ENCODE measurements around the gene ZNF776.
"Not testable (repeated sequence)": the region's sequence is repeated elsewhere in the genome, so short reads cannot be mapped to it uniquely, and the experiment has no call there.

Gene ZNF776

DNA sequence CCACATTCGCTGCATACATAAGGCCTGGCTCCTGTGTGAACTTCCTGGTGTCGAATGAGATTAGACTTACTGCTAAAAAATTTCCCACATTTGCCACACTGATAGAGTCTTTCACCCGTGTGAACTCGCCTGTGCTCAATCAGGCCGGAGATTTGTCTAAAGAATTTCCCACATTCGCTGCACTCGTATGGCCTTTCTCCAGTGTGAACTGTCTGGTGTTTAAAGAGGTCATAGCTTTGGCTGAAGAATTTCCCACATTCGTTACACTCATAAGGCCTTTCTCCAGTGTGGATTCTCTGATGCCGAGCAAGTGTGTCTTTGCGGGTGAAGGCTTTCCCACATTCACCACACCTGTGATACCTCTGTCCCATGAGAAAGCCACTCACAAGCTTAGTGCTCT, 25.7 kb upstream of the ZNF776 start:
- H3K4me1 ChIP-seq (ENCODE audit: control insufficient read depth in 1 of 2, insufficient read depth in 2 of 2, low read length in 2 of 2): no peaks in the 10 kb centered on the region
- no peak overlapping the region for H3K4me3 ChIP-seq (ENCODE audit: low read depth, low read length)
- H2BK5ac ChIP-seq (ENCODE audit: low read depth, low read length, poor library complexity): no peak overlapping the region
- DNase-seq: no peak
- H3K4ac ChIP-seq (ENCODE audit: low read depth, low read length): no peak overlapping the region
- H3K79me2 ChIP-seq (ENCODE audit: control insufficient read depth, insufficient read depth, low read length, poor library complexity): no peaks in the 10 kb centered on the region
- no peaks in the 10 kb centered on the region for H3K79me1 ChIP-seq (ENCODE audit: low read length)
- H3K36me3 ChIP-seq (ENCODE audit: control insufficient read depth in 1 of 2, insufficient read depth in 2 of 2, low read length in 2 of 2): peaks cover 19 to 29% of the 10 kb centered on the region in 2 experiments
- no peak overlapping the region for H4K91ac ChIP-seq (ENCODE audit: low read depth, low read length)
- no peak overlapping the region for H2AK5ac ChIP-seq (ENCODE audit: low read length)
- H3K18ac ChIP-seq (ENCODE audit: low read length): no peak overlapping the region
- no peak overlapping the region for H2AFZ ChIP-seq (ENCODE audit: insufficient read depth, low read length, poor library complexity)
- H3K23ac ChIP-seq (ENCODE audit: low read length): no peak overlapping the region
- H3K27ac ChIP-seq (ENCODE audit: low read depth, low read length): no peak overlapping the region
- H4K8ac ChIP-seq (ENCODE audit: low read depth, low read length): no peak overlapping the region
- H3K27me3 ChIP-seq (ENCODE audit: insufficient read depth, low read length): no peaks in the 10 kb centered on the region
- peaks cover 5% of the 10 kb centered on the region for H3K9me3 ChIP-seq (ENCODE audit: insufficient read depth, low read depth, low read length)
- H2BK12ac ChIP-seq (ENCODE audit: low read length): no peak overlapping the region
- WGBS (ENCODE audit: extremely low coverage, insufficient coverage, insufficient read length): no CpG with 5 or more reads among the region's 10 CpGs
- no peak overlapping the region for H3K4me2 ChIP-seq (ENCODE audit: low read length)
- H3K14ac ChIP-seq (ENCODE audit: low read length): no peak overlapping the region
- H2BK120ac ChIP-seq (ENCODE audit: insufficient read depth, low read length, poor library complexity): no peak overlapping the region
- no peak overlapping the region for H4K12ac ChIP-seq (ENCODE audit: low read depth, low read length)
- no peak overlapping the region for H3K9ac ChIP-seq (ENCODE audit: low read length)

DNA sequence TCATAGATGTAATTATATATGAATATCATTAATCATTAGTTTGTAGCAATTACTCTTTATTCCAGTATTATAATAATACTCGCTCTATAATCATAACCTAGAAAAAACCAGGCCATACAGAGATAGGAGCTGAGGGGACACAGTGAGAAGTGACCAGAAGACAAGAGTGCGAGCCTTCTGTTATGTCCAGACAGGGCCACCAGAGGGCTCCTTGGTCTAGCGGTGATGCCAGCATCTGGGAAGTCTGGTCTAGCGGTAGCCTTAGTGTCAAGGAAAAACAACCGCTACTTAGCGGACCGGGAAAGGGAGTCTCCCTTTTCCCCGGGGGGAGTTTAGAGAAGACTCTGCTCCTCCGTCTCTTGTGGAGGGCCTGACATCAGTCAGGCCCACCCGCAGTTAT, 8.3 kb upstream of the ZNF776 start:
- H3K4ac ChIP-seq (ENCODE audit: low read depth, low read length); H4K91ac ChIP-seq (ENCODE audit: low read depth, low read length); H3K79me2 ChIP-seq (ENCODE audit: control insufficient read depth, insufficient read depth, low read length, poor library complexity); H3K4me2 ChIP-seq (ENCODE audit: low read length); H3K9ac ChIP-seq (ENCODE audit: low read length); H4K12ac ChIP-seq (ENCODE audit: low read depth, low read length); H3K23ac ChIP-seq (ENCODE audit: low read length); H3K4me1 ChIP-seq (ENCODE audit: control insufficient read depth in 1 of 2, insufficient read depth in 2 of 2, low read length in 2 of 2); H4K8ac ChIP-seq (ENCODE audit: low read depth, low read length); H2AK5ac ChIP-seq (ENCODE audit: low read length); H3K9me3 ChIP-seq (ENCODE audit: insufficient read depth, low read depth, low read length); H2BK12ac ChIP-seq (ENCODE audit: low read length); H3K14ac ChIP-seq (ENCODE audit: low read length); H2BK120ac ChIP-seq (ENCODE audit: insufficient read depth, low read length, poor library complexity); H3K27ac ChIP-seq (ENCODE audit: low read depth, low read length); H2AFZ ChIP-seq (ENCODE audit: insufficient read depth, low read length, poor library complexity); H3K27me3 ChIP-seq (ENCODE audit: insufficient read depth, low read length); H3K4me3 ChIP-seq (ENCODE audit: low read depth, low read length); H3K79me1 ChIP-seq (ENCODE audit: low read length); H2BK5ac ChIP-seq (ENCODE audit: low read depth, low read length, poor library complexity); H3K18ac ChIP-seq (ENCODE audit: low read length); H3K36me3 ChIP-seq (ENCODE audit: control insufficient read depth in 1 of 2, insufficient read depth in 2 of 2, low read length in 2 of 2): not testable (repeated sequence)
- DNase-seq: peak; percentile 13 to 58
- WGBS (ENCODE audit: extremely low coverage, insufficient coverage, insufficient read length): no CpG with 5 or more reads among the region's 10 CpGs

DNA sequence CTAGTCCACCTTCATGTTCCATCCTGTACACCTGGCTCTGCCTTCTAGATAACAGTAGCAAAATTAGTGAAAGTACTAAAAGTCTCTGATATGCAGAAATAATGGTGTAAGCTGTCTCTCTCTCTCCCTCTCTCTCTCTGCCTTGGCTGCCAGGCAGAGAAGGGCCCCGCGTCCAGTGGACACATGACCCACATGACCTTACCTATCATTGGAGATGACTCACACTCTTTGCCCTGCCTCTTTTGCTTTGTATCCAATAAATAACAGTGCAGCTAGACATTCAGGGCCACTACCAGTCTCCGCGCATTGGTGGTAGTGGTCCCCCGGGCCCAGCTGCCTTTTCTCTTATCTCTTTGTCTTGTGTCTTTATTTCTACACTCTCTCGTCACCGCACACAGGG, 7.8 kb upstream of the ZNF776 start:
- not testable (repeated sequence) for H2AFZ ChIP-seq (ENCODE audit: insufficient read depth, low read length, poor library complexity); H3K27ac ChIP-seq (ENCODE audit: low read depth, low read length); H2BK5ac ChIP-seq (ENCODE audit: low read depth, low read length, poor library complexity); H3K14ac ChIP-seq (ENCODE audit: low read length); H3K4me2 ChIP-seq (ENCODE audit: low read length); H3K36me3 ChIP-seq (ENCODE audit: control insufficient read depth in 1 of 2, insufficient read depth in 2 of 2, low read length in 2 of 2); H3K79me2 ChIP-seq (ENCODE audit: control insufficient read depth, insufficient read depth, low read length, poor library complexity); DNase-seq; H3K27me3 ChIP-seq (ENCODE audit: insufficient read depth, low read length); H3K4ac ChIP-seq (ENCODE audit: low read depth, low read length); H4K12ac ChIP-seq (ENCODE audit: low read depth, low read length); H3K79me1 ChIP-seq (ENCODE audit: low read length); H2BK12ac ChIP-seq (ENCODE audit: low read length); H3K4me3 ChIP-seq (ENCODE audit: low read depth, low read length); H3K9me3 ChIP-seq (ENCODE audit: insufficient read depth, low read depth, low read length); H4K8ac ChIP-seq (ENCODE audit: low read depth, low read length); H3K18ac ChIP-seq (ENCODE audit: low read length); H2AK5ac ChIP-seq (ENCODE audit: low read length); H3K9ac ChIP-seq (ENCODE audit: low read length); H3K23ac ChIP-seq (ENCODE audit: low read length); H3K4me1 ChIP-seq (ENCODE audit: control insufficient read depth in 1 of 2, insufficient read depth in 2 of 2, low read length in 2 of 2); H4K91ac ChIP-seq (ENCODE audit: low read depth, low read length); H2BK120ac ChIP-seq (ENCODE audit: insufficient read depth, low read length, poor library complexity)
- no CpG with 5 or more reads among the region's 7 CpGs for WGBS (ENCODE audit: extremely low coverage, insufficient coverage, insufficient read length)

DNA sequence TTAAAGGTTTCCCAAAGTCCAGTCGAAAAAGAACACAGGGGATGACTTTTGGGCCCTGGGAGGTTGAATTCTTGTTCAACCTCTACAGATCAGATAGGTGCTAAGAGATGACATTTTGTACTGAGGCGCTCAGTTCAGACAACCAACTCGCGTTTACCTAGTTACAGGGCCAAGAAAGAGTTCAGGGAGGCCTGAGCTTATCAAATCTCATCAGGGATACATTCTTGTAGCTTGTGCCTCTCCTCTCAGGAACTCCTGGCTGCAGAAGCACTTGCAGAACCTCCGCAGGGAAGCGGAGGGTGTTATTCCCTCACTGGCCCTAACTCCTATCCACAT, 825 bp downstream of the ZNF776 start:
- Histone ChIP-seq H3K36me3 (ENCODE audit: control insufficient read depth in 1 of 2, insufficient read depth in 2 of 2, low read length in 2 of 2) (peaks cover 13 to 25% of the 10 kb centered on the region in 2 experiments), H4K12ac (ENCODE audit: low read depth, low read length) (peak overlapping the region; percentile 96), H2BK5ac (ENCODE audit: low read depth, low read length, poor library complexity) (no peak overlapping the region), H3K27me3 (ENCODE audit: insufficient read depth, low read length) (no peaks in the 10 kb centered on the region), H3K18ac (ENCODE audit: low read length) (no peak overlapping the region), H2BK120ac (ENCODE audit: insufficient read depth, low read length, poor library complexity) (no peak overlapping the region), H2AK5ac (ENCODE audit: low read length) (no peak overlapping the region), H3K4me1 (ENCODE audit: control insufficient read depth in 1 of 2, insufficient read depth in 2 of 2, low read length in 2 of 2) (peaks cover 4 to 5% of the 10 kb centered on the region in 2 experiments), H3K79me1 (ENCODE audit: low read length) (peaks cover 4% of the 10 kb centered on the region), H3K4me2 (ENCODE audit: low read length) (peak overlapping the region; percentile 80), H2AFZ (ENCODE audit: insufficient read depth, low read length, poor library complexity) (no peak overlapping the region), H4K8ac (ENCODE audit: low read depth, low read length) (peak overlapping the region; percentile 94), H4K91ac (ENCODE audit: low read depth, low read length) (no peak overlapping the region), H3K4me3 (ENCODE audit: low read depth, low read length) (peak overlapping the region; percentile 94), H3K4ac (ENCODE audit: low read depth, low read length) (peak overlapping the region; percentile 85), H3K27ac (ENCODE audit: low read depth, low read length) (no peak overlapping the region), H3K23ac (ENCODE audit: low read length) (no peak overlapping the region), H3K14ac (ENCODE audit: low read length) (no peak overlapping the region), H3K9ac (ENCODE audit: low read length) (peak overlapping the region; percentile 92), H3K9me3 (ENCODE audit: insufficient read depth, low read depth, low read length) (no peaks in the 10 kb centered on the region), H2BK12ac (ENCODE audit: low read length) (no peak overlapping the region), H3K79me2 (ENCODE audit: control insufficient read depth, insufficient read depth, low read length, poor library complexity) (peaks cover 15% of the 10 kb centered on the region)
- peak in 1 of 2 donors; percentile 21 for DNase-seq
- no CpG with 5 or more reads among the region's 6 CpGs for WGBS (ENCODE audit: extremely low coverage, insufficient coverage, insufficient read length)
